Effector CD8-positive, alpha-beta T cell (primary cell): ENCODE data around the gene RMI2.

ENCODE experiments used
- DNase-seq: peaks from one replicate; lab custom pipeline; 2025; lab: John Stamatoyannopoulos, UW

RMI2 gene

DNA sequence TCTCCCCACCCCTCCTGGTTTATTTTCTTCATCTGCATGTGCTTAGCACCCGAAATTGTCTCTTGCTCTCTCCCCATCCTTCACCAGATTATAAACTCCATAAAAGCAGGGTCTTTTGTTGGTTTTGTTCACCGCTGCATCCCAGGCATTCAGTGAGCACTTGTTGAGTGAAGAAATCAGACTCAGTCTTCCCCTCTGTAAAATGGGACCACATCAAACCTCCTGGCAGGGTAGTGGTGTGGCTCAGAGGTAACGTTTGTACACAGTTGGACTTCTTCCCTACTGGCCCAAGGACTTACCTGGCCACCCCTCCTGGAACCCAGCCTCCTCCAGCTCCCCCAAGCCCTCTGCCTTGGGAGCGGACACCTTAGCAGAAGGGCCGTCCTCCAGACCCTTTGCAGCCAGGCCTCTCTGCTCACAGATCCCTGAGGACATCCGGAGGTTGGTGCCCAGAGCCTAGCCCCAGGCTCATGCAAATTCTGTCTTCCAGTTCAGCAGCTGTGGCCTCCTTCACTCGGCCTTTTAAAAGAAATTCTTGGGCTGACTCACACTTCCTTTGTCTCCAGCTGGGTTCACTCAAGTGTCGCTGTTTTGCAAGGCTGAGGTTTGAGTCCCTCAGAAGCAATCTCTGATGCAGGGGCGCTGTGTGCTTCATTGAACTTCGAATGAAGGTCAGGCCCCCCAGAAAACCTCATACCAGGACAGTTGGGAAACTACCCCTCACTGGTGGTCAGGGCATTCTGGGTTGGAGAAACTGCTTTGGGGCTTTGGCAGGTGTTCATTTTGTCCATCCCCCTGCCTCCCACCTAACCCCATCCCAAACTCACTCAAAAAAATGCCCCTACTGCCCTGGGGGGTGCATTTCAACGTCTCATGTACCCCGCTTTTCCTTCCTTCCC is 16.8 kb upstream of the RMI2 start:
- peak; percentile 9 for DNase-seq

DNA sequence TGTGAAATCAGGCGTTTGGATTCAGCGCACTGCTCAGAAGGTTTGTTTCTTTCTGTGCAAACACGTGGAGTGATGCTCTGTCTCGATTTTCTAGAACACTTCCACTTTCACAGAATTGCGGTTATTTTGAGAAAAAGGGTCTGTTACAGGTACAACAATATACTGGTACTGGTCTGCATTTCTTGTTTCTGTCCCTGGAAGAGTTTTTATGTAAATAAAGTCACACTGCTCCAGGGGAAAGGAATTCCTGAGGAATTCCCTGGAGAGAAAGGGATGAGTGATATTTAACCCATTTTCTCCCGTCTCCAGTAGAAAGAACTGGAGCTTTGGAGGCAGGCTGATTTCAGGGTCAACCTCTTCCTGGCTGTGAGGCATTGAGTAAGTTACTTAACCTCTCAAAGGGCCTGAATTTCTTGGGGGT is 16.2 kb upstream of the RMI2 start:
- no peak for DNase-seq

DNA sequence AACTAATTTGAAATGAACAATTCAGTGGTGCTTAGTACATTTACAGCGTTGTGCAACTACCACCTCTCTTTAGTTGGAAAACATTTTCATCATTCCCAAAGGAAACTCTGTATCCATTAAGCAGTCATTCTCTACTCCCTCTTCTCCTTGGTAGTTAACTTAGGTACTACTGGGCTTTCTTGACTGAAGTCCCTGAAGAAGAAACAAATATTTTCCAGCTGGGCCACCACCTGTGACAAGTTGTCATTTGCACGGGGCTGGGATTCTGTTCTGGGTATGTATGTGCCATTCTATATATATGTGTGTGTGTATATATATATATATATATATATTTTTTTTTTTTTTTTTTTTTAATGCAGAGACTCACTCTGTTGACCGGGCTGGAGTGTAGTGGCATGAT is 15.4 kb upstream of the RMI2 start:
- DNase-seq: no peak

DNA sequence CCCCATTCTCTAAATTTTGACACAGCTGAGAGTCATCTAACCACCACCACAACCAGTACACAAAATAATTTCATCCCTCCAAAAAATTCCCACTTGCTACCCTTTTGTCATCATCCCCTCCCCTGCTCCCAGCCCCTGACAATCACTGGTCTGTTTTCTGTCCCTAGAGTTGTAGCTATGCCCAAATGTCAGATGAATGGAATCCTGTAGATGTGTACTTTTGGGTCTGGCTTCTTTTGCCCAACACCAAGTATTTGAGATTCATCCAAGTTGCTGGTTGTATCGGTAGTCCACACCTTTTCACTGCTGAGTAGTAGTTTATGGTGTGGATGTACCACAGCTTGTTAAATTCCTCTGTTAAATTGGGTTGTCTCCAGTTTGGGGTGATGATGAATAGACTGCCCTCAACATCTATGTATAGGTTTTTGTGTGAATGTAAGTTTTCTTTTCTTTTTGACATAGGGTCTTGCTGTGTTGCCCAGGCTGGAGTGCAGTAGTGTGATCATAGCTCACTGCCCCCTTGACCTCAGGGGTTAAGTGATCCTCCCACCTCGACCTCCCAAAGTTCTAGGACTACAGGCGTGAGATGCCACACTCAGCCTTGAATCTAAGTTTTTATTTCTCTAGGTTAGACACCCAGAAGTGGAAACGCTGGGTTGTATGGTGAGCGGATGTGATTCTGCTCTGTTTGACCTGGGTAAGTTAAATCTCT is 14.6 kb upstream of the RMI2 start:
- DNase-seq: no peak

DNA sequence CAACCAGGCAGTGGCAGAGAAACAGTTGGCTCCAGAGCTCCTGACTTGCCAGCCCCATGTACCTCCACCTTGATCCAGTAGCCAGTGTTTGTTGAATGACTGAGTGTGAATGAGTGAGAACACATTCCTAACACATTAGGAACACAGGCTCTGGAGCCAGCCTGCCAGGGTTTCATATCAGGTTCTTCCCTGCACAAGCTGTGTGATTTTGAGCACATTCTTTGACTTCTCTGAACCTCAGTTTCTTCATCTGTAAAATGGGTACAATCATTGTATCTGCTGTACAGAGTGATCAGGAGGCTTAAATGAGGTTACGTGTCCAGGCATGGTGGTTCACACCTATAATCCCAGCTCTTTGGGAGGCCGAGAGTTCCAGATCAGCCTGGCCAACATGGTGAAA is 13.3 kb upstream of the RMI2 start:
- DNase-seq: no peak

DNA sequence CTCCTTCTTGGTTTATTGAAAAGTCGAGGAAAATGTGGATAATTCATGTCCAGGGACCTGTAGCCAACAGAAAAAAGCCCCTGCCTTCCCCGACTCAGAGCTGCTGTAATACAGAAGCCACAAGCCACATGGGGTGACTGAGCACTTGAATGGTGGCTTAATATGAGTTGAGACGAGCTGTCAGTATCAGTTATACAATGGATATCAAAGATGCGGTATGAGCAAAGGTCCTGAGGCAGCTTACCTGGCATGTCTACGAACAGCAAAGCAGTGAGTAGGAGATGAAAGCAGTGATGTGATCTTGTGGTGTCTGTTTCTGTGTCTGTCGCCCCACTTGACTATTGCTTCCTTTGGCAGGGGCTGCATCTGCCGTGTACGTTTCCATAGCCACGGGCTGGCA is 12.2 kb upstream of the RMI2 start:
- no peak for DNase-seq

DNA sequence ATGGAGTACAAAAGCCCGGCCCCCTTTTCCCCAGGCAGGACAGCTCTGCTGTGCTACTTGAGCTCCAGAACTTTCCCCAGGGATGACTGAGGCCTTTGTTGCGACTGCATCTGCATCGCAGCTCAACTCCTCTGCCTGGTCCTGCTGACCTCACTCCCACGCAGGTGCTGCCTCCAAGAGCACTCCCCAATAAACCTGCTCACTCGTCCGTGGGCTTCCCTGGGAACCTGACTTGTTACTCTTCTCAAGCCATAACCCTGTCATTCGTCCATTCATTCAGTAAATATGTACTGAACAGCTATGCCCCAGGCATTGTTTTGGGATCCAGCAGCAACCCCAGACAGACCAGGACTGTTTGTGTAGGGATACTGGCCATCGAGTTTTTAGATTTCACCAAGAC is 11.6 kb upstream of the RMI2 start:
- no peak for DNase-seq

DNA sequence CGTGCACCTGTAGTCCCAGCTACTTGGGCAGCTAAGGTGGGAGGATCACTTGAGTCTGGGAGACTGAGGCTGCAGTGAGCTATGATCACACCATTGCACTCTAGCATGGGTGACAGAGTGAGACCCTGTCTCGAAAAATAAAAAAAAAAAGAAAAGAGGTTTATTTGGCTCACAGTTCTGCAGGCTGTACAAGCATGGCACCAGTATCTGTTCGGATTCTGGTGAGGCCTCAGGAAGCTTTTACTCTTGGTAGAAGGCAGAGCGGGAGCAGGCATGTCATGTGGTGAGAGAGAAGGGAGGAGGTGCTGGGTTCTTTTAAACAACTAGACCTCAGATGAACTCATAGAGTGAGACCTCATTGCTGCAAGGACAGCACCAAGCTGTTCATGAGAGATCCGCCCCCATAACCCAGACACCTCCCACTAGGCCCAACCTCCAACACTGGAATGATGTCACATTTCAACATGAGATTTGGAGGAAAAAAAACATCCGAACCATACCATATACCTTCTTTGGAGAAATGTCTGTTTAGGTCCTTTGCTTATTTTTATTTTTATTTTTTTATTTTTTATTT is 10.3 kb upstream of the RMI2 start:
- DNase-seq: no peak

DNA sequence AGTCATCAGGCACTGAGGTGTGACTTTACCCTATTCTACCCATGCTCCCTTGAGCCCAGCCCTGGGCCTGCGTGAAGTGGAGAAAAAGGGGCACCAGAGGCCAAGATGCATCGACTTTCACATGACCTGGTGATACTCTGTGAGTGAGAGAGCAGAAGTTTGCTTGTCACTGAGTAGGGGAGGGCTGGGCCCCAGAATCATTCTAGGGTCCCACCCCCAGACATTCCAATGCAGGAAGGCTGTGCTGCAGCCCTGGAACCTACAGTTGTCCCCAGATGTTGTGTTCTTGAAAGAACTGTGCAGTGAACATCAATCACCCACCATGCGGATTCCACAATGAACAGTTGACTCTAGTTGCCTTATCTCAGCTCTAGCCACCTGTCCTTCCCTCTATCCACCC is 6.2 kb upstream of the RMI2 start:
- no peak for DNase-seq

DNA sequence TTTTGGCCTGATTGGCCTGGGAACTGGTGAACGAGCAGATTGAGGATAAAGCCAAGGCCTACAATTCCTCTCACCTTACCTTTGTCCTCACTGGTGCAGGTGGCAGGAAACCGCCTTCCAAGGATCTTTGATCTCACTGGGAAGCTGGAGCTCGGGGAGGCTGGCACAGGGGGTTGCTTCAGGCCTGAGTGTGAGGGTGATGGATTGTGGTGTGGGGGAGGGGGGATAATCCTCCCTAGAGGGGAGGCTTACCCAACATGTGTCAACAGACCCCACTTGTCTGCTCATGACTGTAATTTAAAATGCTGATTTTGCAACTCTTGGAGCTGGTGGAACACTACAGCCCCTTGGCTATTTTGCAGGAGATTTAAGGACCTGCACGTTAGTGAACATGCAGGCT is 4.5 kb upstream of the RMI2 start:
- no peak for DNase-seq

DNA sequence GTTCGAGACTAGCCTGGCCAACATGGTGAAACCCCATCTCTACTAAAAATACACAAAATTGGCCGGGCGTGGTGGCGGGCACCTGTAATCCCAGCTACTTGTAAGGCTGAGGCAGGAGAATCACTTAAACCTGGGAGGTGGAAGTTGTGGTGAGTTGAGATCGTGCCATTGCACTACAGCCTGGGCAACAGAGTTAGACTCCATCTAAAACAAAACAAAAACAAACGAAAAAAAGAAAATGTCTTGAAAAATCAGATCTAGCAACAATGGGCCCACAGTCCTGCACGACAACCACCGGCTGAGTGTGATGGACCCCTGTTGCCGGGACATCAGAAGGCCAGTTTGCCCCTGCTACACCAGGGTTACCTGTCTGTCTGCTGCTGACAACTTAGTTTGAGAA is 3.9 kb upstream of the RMI2 start:
- DNase-seq: no peak

DNA sequence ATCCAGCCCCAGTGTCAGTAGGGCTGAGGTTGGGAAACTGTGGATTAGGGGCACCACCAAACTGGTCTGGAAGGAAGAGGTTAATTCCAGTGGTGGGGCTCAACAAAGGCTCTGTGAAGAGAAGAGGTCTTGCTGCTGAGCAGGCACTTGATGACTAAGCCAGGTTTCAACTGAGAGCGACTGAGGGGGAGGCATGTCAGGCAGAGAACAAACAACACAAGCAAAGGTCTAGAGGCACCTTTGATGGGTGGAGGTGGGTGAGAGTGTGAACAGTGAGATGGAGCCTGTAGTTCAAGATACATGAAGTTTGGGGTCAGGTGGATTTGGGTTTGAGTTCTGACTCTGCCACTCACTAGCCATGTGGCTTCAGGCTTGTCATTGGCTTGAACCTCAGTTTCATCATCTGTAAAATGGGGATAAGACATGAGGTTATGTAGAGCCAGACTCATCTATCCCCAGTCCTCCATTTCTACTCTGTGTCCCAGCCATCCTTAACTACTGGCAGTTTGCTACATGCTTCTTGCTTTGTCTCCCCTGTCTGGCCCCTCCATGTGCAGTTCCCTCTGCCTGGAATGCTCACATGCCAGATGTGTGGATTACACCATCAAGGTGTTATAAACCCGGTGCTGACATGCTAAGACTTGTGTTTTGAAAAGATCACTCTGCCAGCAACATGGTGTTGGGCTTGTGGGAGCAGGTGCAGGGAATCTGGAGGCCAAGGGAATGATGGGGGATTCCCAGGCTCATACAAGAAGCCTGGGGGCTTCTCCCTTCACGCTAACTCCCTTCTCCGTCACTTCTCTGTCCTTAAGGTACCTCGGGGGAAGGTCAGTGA is 3.0 kb upstream of the RMI2 start:
- DNase-seq: no peak

DNA sequence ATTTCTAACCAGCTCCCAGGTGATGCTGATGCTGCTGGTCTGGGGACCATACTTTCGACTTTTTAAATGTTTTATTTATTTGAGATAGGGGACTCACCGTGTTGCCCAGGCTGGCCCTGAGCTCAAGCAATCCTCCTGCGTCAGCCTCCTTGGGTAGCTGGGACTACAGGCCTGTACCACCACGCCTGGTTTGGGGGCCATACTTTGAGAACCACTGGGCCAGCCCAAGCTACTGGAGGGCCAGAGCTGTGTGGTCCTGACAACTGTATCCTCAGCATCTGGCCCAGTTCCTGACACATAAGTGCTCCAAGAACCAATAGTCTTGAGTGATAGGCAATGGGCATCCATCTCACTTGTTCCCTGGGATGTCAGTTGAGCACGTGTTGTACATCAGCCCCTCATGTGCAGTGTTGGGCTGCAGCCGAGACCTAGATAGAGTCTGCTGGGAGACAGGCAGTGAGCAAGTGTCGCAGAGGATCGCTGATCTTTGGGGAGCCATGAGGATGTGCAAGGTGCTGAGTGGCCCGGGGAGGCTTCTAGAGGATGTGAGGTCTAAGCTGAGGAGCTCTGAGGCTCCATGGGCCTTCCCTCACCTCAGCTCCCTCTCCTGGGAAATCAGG is 1.6 kb downstream of the RMI2 start:
- no peak for DNase-seq

DNA sequence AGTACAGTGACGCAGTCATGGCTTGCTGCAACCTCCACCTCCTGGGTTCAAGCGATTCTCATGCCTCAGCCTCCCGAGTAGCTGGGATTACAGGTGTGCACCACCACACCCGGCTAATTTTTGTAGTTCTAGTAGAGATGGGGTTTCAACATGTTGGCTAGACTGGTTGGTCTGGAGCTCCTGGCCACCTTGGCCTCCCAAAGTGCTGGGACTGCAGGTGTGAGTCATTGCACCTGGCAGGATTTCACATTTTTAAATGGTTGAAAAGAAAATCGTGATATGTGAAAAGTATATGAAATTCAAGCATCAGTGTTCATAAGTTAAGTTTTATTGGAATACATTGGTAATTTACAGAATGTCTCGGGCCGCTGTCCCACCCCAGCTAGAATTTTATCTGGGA is 2.6 kb downstream of the RMI2 start:
- no peak for DNase-seq

DNA sequence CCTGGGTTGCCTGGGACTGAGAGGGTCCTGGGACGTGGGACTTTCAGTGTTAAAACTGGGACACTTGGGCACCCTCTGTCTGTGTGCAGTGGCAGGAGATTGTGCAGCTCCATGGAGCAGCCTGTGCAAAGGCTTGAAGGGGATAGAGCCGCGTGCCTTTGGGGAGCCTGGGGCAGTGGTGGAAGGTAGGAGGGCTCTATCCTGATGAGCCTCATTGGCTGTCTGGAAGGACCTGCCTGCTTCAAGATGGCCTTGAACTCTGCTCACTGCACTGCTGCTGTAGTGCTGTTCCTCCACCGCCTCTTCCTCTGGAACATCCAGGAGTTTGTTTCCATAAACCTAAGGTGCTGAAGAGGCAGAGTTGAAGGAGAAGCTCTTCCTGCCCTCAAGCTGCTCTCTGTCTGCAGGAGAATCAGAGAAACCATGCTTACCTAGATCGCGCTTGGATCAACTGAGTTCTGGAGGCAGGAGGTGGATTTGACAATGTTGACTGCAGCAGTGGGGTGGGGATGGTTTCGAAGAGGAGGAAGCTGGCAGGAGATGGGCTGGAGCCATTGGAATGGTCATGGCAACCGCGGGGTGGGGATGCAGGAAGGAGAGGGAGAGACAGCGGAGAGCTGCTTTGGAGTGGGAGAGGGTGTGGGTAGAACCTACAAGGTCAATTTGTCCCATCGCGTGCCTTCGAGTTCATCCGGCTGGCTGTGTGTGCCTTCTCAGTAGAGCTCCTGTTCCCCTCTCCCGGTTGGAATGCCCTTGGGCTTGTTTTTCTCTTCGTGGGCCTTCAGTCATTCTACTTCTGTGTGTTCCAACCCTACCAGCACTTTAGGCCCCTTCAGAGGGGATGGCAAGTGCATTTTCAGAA is 3.7 kb downstream of the RMI2 start:
- DNase-seq: no peak

DNA sequence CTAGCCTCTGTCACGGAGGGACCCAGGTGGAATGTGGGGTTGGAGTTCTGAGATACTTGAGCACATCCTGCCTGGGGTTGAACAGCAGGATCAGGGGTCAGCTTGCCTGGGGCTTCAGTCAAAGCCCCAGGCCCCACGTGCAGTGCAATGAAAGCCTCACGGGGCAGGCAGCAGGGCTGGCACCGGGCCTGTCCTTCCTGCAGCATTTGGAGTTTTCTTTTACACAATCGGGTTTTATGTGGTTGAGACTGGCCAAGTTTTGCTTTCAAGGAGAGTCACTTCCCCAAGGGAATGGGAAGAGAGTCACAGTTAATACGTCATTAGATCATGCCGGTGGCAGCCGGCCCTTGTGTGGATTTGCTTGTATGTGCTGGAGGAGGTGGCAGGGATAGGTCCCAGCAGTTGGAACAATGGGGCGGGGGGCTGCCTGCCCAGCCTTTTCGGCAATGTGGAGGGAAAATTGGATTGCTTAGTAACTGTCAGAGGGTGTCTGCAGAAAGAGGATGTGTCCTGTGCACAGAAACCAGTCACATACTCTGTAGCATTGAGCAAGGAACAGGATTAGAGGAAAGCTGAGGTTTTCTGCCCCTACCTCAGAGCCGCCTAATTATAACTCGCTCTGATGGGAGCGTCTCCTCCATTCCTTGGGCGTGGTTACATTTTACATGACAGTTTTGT is 4.5 kb downstream of the RMI2 start:
- no peak for DNase-seq

DNA sequence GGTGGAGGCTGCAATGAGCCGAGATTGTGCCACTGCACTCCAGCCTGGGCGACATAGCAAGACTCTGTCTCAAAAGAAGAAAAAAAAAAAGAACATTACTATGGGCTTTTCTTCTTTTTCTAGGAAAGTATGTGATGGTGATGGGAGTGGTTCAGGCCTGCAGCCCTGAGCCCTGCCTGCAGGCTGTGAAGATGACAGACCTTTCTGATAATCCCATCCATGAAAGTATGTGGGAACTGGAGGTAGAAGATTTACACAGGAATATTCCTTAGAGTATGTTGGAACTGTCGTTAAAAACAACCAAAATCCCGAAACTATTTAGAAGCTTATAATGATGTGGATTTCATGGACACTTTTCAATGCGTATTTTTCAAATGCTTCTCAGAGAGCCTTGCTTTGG is 5.3 kb downstream of the RMI2 start:
- no peak for DNase-seq

DNA sequence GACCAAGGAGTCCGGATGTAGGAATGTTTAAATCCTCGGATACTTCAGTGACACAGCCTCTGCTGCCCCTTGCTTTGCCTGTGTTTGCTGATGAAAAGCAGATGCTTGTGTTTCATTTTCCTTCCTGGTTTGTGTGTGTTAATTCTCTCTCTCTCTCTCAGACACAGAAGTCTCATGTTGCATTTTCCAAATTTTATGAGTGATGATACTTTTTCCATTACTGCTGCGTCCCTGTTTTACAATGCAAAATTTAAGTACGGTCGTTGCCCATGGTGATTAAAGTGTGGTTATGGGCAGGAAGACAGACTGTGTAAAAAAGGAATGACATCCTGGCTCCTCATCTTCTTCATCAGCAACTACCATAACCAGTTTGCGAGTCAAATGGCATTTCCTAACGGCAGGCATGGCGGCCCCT is 5.7 kb downstream of the RMI2 start:
- DNase-seq: no peak

DNA sequence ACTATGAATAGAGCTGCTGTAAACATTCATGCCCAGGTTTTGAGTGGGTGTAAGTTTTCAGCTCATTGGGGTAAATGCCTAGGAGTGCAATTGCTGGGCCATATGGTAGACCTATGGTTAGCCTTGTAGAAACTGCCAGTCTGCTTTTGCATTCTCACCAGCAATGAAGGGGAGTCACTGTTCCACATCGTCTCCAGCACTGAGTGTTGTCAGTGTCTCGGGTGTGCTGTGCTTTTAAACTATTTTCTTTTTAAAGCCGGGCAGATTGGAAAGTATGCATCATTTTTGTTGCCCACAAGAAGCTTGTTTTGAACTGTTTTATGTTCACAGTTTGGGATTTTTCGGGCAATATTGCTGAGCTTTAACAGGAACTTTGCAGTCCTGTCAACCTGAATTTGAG is 7.9 kb downstream of the RMI2 start:
- no peak for DNase-seq

DNA sequence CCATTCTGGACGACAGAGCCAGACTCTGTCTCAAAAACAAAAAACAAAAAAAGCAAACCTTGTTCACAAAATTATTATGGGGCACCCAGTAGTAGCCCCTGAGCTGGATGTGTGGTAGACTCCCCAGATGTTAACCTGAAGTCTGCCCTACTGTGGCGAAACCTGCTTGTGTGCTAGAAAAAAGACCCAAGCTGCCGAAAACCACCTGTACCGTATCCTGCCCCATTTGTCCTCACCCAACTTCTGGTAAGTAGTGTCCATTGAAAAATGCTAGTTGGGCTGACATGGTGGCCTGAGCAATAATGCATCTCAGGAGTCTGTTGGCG is 9.1 kb downstream of the RMI2 start:
- DNase-seq: no peak
